Caco-2 (cell line): ENCODE results near the gene NR6A1. TPM values are rescaled to one million over a fixed set of nuclear protein-coding genes. Genes with fewer than 3 reads are reported as not detected.

ENCODE experiments used
- BruUV-seq: library from RNA; stranded (reverse); fragments of 400-500 nt; replicated peaks from 2 replicates; lab custom pipeline; 2021; lab: Mats Ljungman, UMichigan
- CTCF ChIA-PET: fragments of 300-600 bp; sonication (Branson Sonifier 250); formaldehyde crosslinking; loops from one replicate; lab custom pipeline; 2022; ENCODE audit warnings: antibody characterized with exemption; lab: Charles Lee
- POLR2A ChIA-PET: fragments of 300-600 bp; sonication (Branson Sonifier 250); formaldehyde crosslinking; loops from one replicate; lab custom pipeline; 2022; ENCODE audit warnings: antibody characterized with exemption; lab: Charles Lee
- DNase-seq, 2 experiments: peaks; one replicate each; pipeline versions ENCODE4 v3.0.0 to v3.0.0-alpha.2; 2020 to 2022
- H3K27me3 ChIP-seq: replicated peaks from 2 replicates; pipeline ENCODE4 v1.6.0; 2011; ENCODE audit warnings: low read length; ENCODE audit not compliant: control insufficient read depth, insufficient read depth
- H3K36me3 ChIP-seq: 2 replicates; pipeline ENCODE4 v1.5.1; 2011; ENCODE audit warnings: low read length; ENCODE audit not compliant: control insufficient read depth, insufficient read depth
- H3K4me1 ChIP-seq: fragments of 250-450 bp; sonication (Bioruptor Pico); 2 replicates; pipeline ENCODE4 v1.5.1; 2020; ENCODE audit warnings: mild to moderate bottlenecking
- H3K4me3 ChIP-seq: 2 replicates; pipeline ENCODE4 v1.5.1; 2011; ENCODE audit warnings: low read depth, mild to moderate bottlenecking, control low read depth, low read length
- H3K9me3 ChIP-seq: fragments of 250-450 bp; sonication (Bioruptor Pico); 2 replicates; pipeline ENCODE4 v1.5.1; 2020; ENCODE audit warnings: mild to moderate bottlenecking, moderate library complexity
- H3K27ac Mint-ChIP-seq: one replicate; pipeline ENCODE4 v1.8.0; 2022; ENCODE audit warnings: mixed read lengths; ENCODE audit not compliant: unreplicated experiment
- H3K27me3 Mint-ChIP-seq: one replicate; pipeline ENCODE4 v1.8.0; 2022; ENCODE audit warnings: mixed read lengths; ENCODE audit not compliant: insufficient read depth, unreplicated experiment
- H3K36me3 Mint-ChIP-seq: one replicate; pipeline ENCODE4 v1.8.0; 2022; ENCODE audit warnings: mild to moderate bottlenecking, mixed read lengths; ENCODE audit not compliant: insufficient read depth, unreplicated experiment
- H3K4me1 Mint-ChIP-seq: one replicate; pipeline ENCODE4 v1.8.0; 2022; ENCODE audit warnings: low read depth, mixed read lengths; ENCODE audit not compliant: unreplicated experiment
- H3K4me3 Mint-ChIP-seq: one replicate; pipeline ENCODE4 v1.8.0; 2022; ENCODE audit warnings: mild to moderate bottlenecking, moderate library complexity, mixed read lengths; ENCODE audit not compliant: unreplicated experiment
- H3K9me3 Mint-ChIP-seq: one replicate; pipeline ENCODE4 v1.8.0; 2022; ENCODE audit warnings: mixed read lengths; ENCODE audit not compliant: unreplicated experiment
- CTCF ChIP-seq, 2 experiments: fragments of 200-600 bp in 1 of 2; IDR thresholded peaks; 1 replicate in 1 of 2; 2 replicates in 1 of 2; pipeline versions ENCODE4 v1.5.1 to v1.8.0; 2011 to 2022; ENCODE audit warnings: antibody characterized with exemption in 1 of 2, control low read depth in 1 of 2, inconsistent platforms in 1 of 2, low read depth in 1 of 2, low read length in 1 of 2, mild to moderate bottlenecking in 1 of 2, moderate library complexity in 1 of 2; ENCODE audit not compliant: insufficient read depth in 1 of 2, severe bottlenecking in 1 of 2, unreplicated experiment in 1 of 2
- intact Hi-C: fragments of 100-400 bp; cut with micrococcal nuclease; formaldehyde crosslinking; loops from one replicate; pipeline ENCODE4 v1.10.0; 2022; ENCODE audit not compliant: unreplicated experiment
- total RNA-seq: library from RNA; stranded (reverse); gene quantifications from 2 replicates; pipeline ENCODE4 v1.2.3, GENCODE V29; 2022

Gene NR6A1
- total RNA-seq, 1 experiment from 2014 or later, result 33.6 TPM

DNA sequence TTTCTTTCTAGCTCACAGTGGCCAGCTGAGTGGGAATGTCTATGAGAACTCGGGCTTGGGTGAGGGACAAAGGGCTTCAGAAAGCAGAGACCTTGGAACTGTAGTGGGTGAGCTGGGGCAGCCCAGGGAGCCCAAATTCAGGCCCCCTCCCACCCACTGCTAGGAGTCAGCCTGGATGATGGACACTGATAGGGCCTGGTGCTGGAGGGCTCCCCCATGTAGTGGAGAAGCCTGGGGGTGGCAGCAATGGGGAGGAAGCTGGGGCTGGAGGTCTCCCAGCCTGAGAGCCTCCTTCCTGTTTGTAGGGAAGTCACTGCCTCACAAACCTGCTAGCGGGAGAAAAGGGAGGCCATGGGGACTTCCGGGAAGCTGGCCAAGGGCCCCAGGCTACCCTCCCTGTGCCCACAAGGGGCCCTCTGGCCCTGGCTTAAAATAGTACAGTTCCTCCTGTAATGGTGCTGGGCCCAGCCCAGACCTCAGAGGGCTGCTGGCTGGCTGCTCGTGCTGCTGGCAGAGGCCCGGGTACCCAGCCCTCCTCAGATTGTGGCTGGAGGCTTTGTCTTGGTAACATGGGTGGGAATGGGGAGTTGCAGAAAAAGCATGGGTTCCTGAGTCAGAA, 257.6 kb downstream of the NR6A1 start:
- Mint-ChIP-seq H3K27ac (peak overlapping the region; percentile 2), H3K27me3 (no peaks in the 10 kb centered on the region), H3K4me3 (no peak overlapping the region), H3K36me3 (peaks cover 9% of the 10 kb centered on the region), H3K4me1 (peaks cover 6% of the 10 kb centered on the region), H3K9me3 (no peaks in the 10 kb centered on the region)
- intact Hi-C loops, result no loop called here
- Histone ChIP-seq H3K27me3 (no peaks in the 10 kb centered on the region), H3K4me1 (no peaks in the 10 kb centered on the region), H3K9me3 (no peaks in the 10 kb centered on the region), H3K4me3 (no peak overlapping the region), H3K36me3 (no peaks in the 10 kb centered on the region)
- ChIA-PET POLR2A (no interaction called here), CTCF (no interaction called here)
- no peak for DNase-seq
- BruUV-seq, result no TSS peak
- TF ChIP-seq CTCF (IDR thresholded peaks at IDR 0.05; ENCODE audit: insufficient read depth in 1 of 2, low read depth in 1 of 2, low read length in 1 of 2, severe bottlenecking in 1 of 2, unreplicated experiment in 1 of 2), result no peak

DNA sequence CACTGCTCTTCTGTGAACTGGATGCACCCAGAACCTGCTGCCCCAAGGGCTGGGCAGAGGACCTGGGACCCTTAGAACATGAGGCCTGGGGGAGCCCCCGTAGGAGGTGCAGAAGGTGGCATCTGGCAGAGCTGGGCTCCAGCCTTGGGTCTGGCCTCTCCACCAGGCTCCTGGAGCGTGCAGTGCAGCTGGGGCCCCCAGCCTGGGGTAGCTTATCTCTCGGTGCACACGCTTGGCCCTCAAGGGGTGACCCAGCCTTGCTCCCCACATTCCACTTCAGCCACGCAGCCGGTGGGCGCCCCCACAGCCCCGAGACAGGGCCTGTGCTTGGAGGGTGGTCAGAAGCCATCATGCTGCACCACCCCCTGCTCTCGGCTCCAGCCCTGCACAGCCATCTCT, 258.3 kb downstream of the NR6A1 start:
- Mint-ChIP-seq H3K27ac (peak overlapping the region; percentile 2), H3K4me1 (peaks cover 6% of the 10 kb centered on the region), H3K27me3 (no peaks in the 10 kb centered on the region), H3K4me3 (no peak overlapping the region), H3K9me3 (no peaks in the 10 kb centered on the region), H3K36me3 (peaks cover 9% of the 10 kb centered on the region)
- H3K4me3 ChIP-seq, result no peak overlapping the region
- ChIA-PET CTCF (no interaction called here), POLR2A (interaction anchor here (0.5 kb wide), 1 partner anchor 119 kb away, joined by 3 read pairs; no protein-coding TSS in a partner anchor)
- TF ChIP-seq CTCF (IDR thresholded peaks at IDR 0.05; ENCODE audit: insufficient read depth in 1 of 2, low read depth in 1 of 2, low read length in 1 of 2, severe bottlenecking in 1 of 2, unreplicated experiment in 1 of 2), result no peak
- H3K36me3 ChIP-seq, result no peaks in the 10 kb centered on the region
- intact Hi-C loops, result no loop called here
- DNase-seq, result no peak
- H3K27me3 ChIP-seq, result no peaks in the 10 kb centered on the region
- H3K9me3 ChIP-seq, result no peaks in the 10 kb centered on the region
- BruUV-seq, result no TSS peak
- H3K4me1 ChIP-seq, result no peaks in the 10 kb centered on the region

GRCh38 chr9:124511891-124512805, 259.0 kb downstream of the NR6A1 start:
- H3K27ac Mint-ChIP-seq, result peak overlapping the region; percentile 24
- Histone ChIP-seq H3K9me3 (no peaks in the 10 kb centered on the region), H3K27me3 (no peaks in the 10 kb centered on the region), H3K4me1 (no peaks in the 10 kb centered on the region), H3K36me3 (no peaks in the 10 kb centered on the region), H3K4me3 (no peak overlapping the region)
- peaks cover 9% of the 10 kb centered on the region for H3K36me3 Mint-ChIP-seq
- no TSS peak for BruUV-seq
- DNase-seq, result no peak
- no peaks in the 10 kb centered on the region for H3K27me3 Mint-ChIP-seq
- H3K4me3 Mint-ChIP-seq, result no peak overlapping the region
- ChIA-PET POLR2A (interaction anchor here (0.5 kb wide), 1 partner anchor 119 kb away, joined by 3 read pairs; no protein-coding TSS in a partner anchor), CTCF (no interaction called here)
- H3K4me1 Mint-ChIP-seq, result peaks cover 6% of the 10 kb centered on the region
- no peak for TF ChIP-seq CTCF (IDR thresholded peaks at IDR 0.05; ENCODE audit: insufficient read depth in 1 of 2, low read depth in 1 of 2, low read length in 1 of 2, severe bottlenecking in 1 of 2, unreplicated experiment in 1 of 2)
- intact Hi-C loops, result no loop called here
- no peaks in the 10 kb centered on the region for H3K9me3 Mint-ChIP-seq
